ENCODE measurements around the gene SPIRE2. TPM values are rescaled to one million over a fixed set of nuclear protein-coding genes. Genes with fewer than 3 reads are reported as not detected.

Gene SPIRE2
- total and polyA plus RNA-seq, 4 donors: 12.3 to 51.3 (median 27.2) TPM

- DNase-seq (ENCODE audit: low read depth in 4 of 6, low spot score in 6 of 6): peak in 2 of 6 donors; percentile 39 to 50
- no peak overlapping the region for H3K27ac ChIP-seq (ENCODE audit: low read depth, low read length)
- no peaks in the 10 kb centered on the region for H3K27me3 ChIP-seq (ENCODE audit: control insufficient read depth, insufficient read depth, low read length)
- H3K4me3 ChIP-seq (ENCODE audit: low read depth, low read length): no peak overlapping the region
- H3K9me3 ChIP-seq (ENCODE audit: control insufficient read depth, insufficient read depth, low read length): no peaks in the 10 kb centered on the region
- WGBS (ENCODE audit: insufficient coverage): 18% methylated on average over 23 of the region's 28 CpGs
- H3K4me1 ChIP-seq (ENCODE audit: control insufficient read depth, insufficient read depth, low read length): peaks cover 17% of the 10 kb centered on the region
- H3K36me3 ChIP-seq (ENCODE audit: control insufficient read depth, insufficient read depth, low read length): peaks cover 87% of the 10 kb centered on the region
These were observed 32.6 kb downstream of the SPIRE2 start for GRCh38 chr16:89860747-89861304.

DNA sequence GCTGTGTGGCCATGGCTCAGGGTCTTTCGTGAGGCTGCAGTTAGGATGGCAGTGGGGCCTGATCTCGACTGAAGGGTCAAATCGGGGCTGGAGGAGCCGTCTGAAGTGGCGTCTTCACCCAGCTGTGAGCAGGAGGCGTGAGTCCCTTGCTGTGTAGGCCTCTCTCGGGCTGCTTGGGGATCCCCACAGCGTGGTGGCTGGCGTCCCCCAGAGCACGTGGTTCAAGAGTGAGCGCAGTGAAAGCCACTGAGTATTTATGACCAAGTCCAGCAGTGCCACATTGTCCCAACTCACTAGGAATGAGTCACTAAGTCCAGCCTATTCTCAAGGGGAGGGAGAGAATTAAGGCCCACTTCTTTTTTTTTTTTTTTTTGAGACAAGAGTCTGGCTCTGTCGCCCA, 33.4 kb downstream of the SPIRE2 start:
- WGBS (ENCODE audit: insufficient coverage): 92% methylated on average over 11 of the region's 12 CpGs
- H3K27me3 ChIP-seq (ENCODE audit: control insufficient read depth, insufficient read depth, low read length): no peaks in the 10 kb centered on the region
- DNase-seq (ENCODE audit: low read depth in 4 of 6, low spot score in 6 of 6): no peak
- no peak overlapping the region for H3K27ac ChIP-seq (ENCODE audit: low read depth, low read length)
- H3K4me1 ChIP-seq (ENCODE audit: control insufficient read depth, insufficient read depth, low read length): peaks cover 17% of the 10 kb centered on the region
- peaks cover 85% of the 10 kb centered on the region for H3K36me3 ChIP-seq (ENCODE audit: control insufficient read depth, insufficient read depth, low read length)
- H3K4me3 ChIP-seq (ENCODE audit: low read depth, low read length): no peak overlapping the region
- no peaks in the 10 kb centered on the region for H3K9me3 ChIP-seq (ENCODE audit: control insufficient read depth, insufficient read depth, low read length)

- Histone ChIP-seq H3K9me3 (ENCODE audit: control insufficient read depth, insufficient read depth, low read length) (peaks cover under 1% of the 10 kb centered on the region), H3K27me3 (ENCODE audit: control insufficient read depth, insufficient read depth, low read length) (no peaks in the 10 kb centered on the region), H3K36me3 (ENCODE audit: control insufficient read depth, insufficient read depth, low read length) (peaks cover 91% of the 10 kb centered on the region), H3K4me1 (ENCODE audit: control insufficient read depth, insufficient read depth, low read length) (peaks cover 17% of the 10 kb centered on the region), H3K27ac (ENCODE audit: low read depth, low read length) (no peak overlapping the region), H3K4me3 (ENCODE audit: low read depth, low read length) (no peak overlapping the region)
- WGBS (ENCODE audit: insufficient coverage): 95% methylated on average over 5 of the region's 6 CpGs
- DNase-seq (ENCODE audit: low read depth in 4 of 6, low spot score in 6 of 6): no peak
These were observed 34.5 kb downstream of the SPIRE2 start for GRCh38 chr16:89862732-89863131.

DNA sequence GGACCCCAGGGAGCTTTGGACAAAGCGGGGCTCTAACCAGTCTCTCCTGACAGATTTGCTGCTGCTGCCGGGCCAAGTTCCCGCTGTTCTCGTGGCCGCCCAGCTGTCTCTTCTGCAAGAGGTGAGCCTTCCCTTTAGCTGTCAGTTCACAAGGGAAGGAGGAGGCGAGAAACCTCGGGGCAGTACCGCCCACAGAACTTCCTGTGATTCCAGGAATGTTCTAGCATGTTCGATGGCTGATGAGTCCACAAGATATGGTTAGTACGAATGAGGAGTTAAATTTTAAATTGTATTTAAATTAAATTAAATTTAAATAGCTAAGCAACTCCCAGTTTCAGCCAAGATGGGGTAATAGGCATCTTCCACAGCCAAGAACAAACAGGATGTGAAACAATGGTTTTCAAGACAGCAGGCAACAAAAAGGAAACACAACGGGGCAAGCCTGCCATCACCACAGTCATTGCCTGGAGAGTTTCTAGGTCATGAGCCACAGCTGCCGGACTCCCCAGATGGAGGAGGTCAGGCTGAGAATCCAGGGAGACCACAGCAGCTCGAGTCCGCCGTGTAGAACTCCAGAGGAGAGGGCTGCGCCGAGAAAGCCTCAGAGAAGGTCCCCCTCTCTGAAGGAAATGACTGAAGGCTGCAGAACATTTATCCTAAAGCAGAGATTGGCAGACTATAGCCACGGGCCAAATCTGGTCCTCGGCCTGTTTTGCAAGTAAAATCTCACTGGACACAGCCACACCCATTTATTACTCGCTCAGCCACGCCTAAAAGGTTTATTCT, 35.7 kb downstream of the SPIRE2 start:
- H3K9me3 ChIP-seq (ENCODE audit: control insufficient read depth, insufficient read depth, low read length): peaks cover 5% of the 10 kb centered on the region
- no peaks in the 10 kb centered on the region for H3K27me3 ChIP-seq (ENCODE audit: control insufficient read depth, insufficient read depth, low read length)
- peaks cover 85% of the 10 kb centered on the region for H3K36me3 ChIP-seq (ENCODE audit: control insufficient read depth, insufficient read depth, low read length)
- 71% methylated on average over 15 of the region's 21 CpGs for WGBS (ENCODE audit: insufficient coverage)
- H3K4me1 ChIP-seq (ENCODE audit: control insufficient read depth, insufficient read depth, low read length): peaks cover 17% of the 10 kb centered on the region
- H3K27ac ChIP-seq (ENCODE audit: low read depth, low read length): peak overlapping the region; percentile 16
- DNase-seq (ENCODE audit: low read depth in 4 of 6, low spot score in 6 of 6): no peak
- H3K4me3 ChIP-seq (ENCODE audit: low read depth, low read length): no peak overlapping the region

- Histone ChIP-seq H3K9me3 (ENCODE audit: control insufficient read depth, insufficient read depth, low read length) (peaks cover 5% of the 10 kb centered on the region), H3K27ac (ENCODE audit: low read depth, low read length) (no peak overlapping the region), H3K4me1 (ENCODE audit: control insufficient read depth, insufficient read depth, low read length) (peaks cover 17% of the 10 kb centered on the region), H3K36me3 (ENCODE audit: control insufficient read depth, insufficient read depth, low read length) (peaks cover 81% of the 10 kb centered on the region), H3K4me3 (ENCODE audit: low read depth, low read length) (no peak overlapping the region), H3K27me3 (ENCODE audit: control insufficient read depth, insufficient read depth, low read length) (no peaks in the 10 kb centered on the region)
- 46% methylated on average over 5 of the region's 5 CpGs for WGBS (ENCODE audit: insufficient coverage)
- DNase-seq (ENCODE audit: low read depth in 4 of 6, low spot score in 6 of 6): no peak
These were observed 36.2 kb downstream of the SPIRE2 start for GRCh38 chr16:89864527-89864820.

DNA sequence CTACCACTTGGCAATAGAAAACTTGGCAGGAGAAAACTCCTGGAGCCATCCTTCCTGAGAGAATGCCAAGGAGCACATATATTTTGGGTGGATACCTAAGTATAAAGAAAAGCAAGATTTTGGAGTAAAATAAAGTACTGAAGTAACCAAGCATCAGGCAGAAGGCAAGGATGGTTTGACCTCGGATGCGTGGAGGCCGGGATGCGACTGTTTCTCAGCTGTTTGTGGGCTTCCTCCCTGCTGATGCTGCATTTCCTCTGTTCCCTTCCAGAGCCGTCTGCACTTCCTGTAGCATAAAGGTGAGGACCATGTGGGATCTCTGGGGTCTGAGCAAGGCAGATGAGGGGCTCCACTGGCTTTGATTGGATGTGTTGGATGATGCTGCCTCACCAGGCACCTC, 39.6 kb downstream of the SPIRE2 start:
- 100% methylated on average over 4 of the region's 5 CpGs for WGBS (ENCODE audit: insufficient coverage)
- Histone ChIP-seq H3K4me3 (ENCODE audit: low read depth, low read length) (no peak overlapping the region), H3K27me3 (ENCODE audit: control insufficient read depth, insufficient read depth, low read length) (no peaks in the 10 kb centered on the region)

GRCh38 chr16:89869911-89870310, 41.6 kb downstream of the SPIRE2 start:
- Histone ChIP-seq H3K27me3 (ENCODE audit: control insufficient read depth, insufficient read depth, low read length) (no peaks in the 10 kb centered on the region), H3K36me3 (ENCODE audit: control insufficient read depth, insufficient read depth, low read length) (peaks cover 52% of the 10 kb centered on the region), H3K4me3 (ENCODE audit: low read depth, low read length) (no peak overlapping the region), H3K9me3 (ENCODE audit: control insufficient read depth, insufficient read depth, low read length) (peaks cover 5% of the 10 kb centered on the region), H3K4me1 (ENCODE audit: control insufficient read depth, insufficient read depth, low read length) (peaks cover 20% of the 10 kb centered on the region), H3K27ac (ENCODE audit: low read depth, low read length) (no peak overlapping the region)
- 93% methylated on average over 12 of the region's 12 CpGs for WGBS (ENCODE audit: insufficient coverage)
- DNase-seq (ENCODE audit: low read depth in 4 of 6, low spot score in 6 of 6): no peak

More for the DNA sequence above, 39.6 kb downstream of the SPIRE2 start:
- Histone ChIP-seq H3K36me3 (ENCODE audit: control insufficient read depth, insufficient read depth, low read length) (peaks cover 68% of the 10 kb centered on the region), H3K9me3 (ENCODE audit: control insufficient read depth, insufficient read depth, low read length) (peaks cover 5% of the 10 kb centered on the region), H3K27ac (ENCODE audit: low read depth, low read length) (no peak overlapping the region), H3K4me1 (ENCODE audit: control insufficient read depth, insufficient read depth, low read length) (peaks cover 17% of the 10 kb centered on the region)
- DNase-seq (ENCODE audit: low read depth in 4 of 6, low spot score in 6 of 6): no peak

GRCh38 chr16:89870440-89870839, 42.2 kb downstream of the SPIRE2 start:
- 93% methylated on average over 5 of the region's 6 CpGs for WGBS (ENCODE audit: insufficient coverage)

GRCh38 chr16:89871895-89872294, 43.6 kb downstream of the SPIRE2 start:
- H3K4me1 ChIP-seq (ENCODE audit: control insufficient read depth, insufficient read depth, low read length): peaks cover 21% of the 10 kb centered on the region
- DNase-seq (ENCODE audit: low read depth in 4 of 6, low spot score in 6 of 6): no peak
- WGBS (ENCODE audit: insufficient coverage): 95% methylated on average over 4 of the region's 9 CpGs
- peaks cover 5% of the 10 kb centered on the region for H3K9me3 ChIP-seq (ENCODE audit: control insufficient read depth, insufficient read depth, low read length)
- no peak overlapping the region for H3K27ac ChIP-seq (ENCODE audit: low read depth, low read length)
- H3K27me3 ChIP-seq (ENCODE audit: control insufficient read depth, insufficient read depth, low read length): no peaks in the 10 kb centered on the region
- peaks cover 38% of the 10 kb centered on the region for H3K36me3 ChIP-seq (ENCODE audit: control insufficient read depth, insufficient read depth, low read length)
- H3K4me3 ChIP-seq (ENCODE audit: low read depth, low read length): no peak overlapping the region

More at GRCh38 chr16:89870440-89870839, 42.2 kb downstream of the SPIRE2 start:
- no peak overlapping the region for H3K27ac ChIP-seq (ENCODE audit: low read depth, low read length)
- H3K27me3 ChIP-seq (ENCODE audit: control insufficient read depth, insufficient read depth, low read length): no peaks in the 10 kb centered on the region
- H3K4me3 ChIP-seq (ENCODE audit: low read depth, low read length): no peak overlapping the region
- H3K36me3 ChIP-seq (ENCODE audit: control insufficient read depth, insufficient read depth, low read length): peaks cover 49% of the 10 kb centered on the region
- peaks cover 5% of the 10 kb centered on the region for H3K9me3 ChIP-seq (ENCODE audit: control insufficient read depth, insufficient read depth, low read length)
- peaks cover 21% of the 10 kb centered on the region for H3K4me1 ChIP-seq (ENCODE audit: control insufficient read depth, insufficient read depth, low read length)
- DNase-seq (ENCODE audit: low read depth in 4 of 6, low spot score in 6 of 6): no peak
